ENCODE results near the gene NUBPL.
"Not testable (repeated sequence)": the region's sequence is repeated elsewhere in the genome, so short reads cannot be mapped to it uniquely, and the experiment has no call there.

NUBPL gene

DNA sequence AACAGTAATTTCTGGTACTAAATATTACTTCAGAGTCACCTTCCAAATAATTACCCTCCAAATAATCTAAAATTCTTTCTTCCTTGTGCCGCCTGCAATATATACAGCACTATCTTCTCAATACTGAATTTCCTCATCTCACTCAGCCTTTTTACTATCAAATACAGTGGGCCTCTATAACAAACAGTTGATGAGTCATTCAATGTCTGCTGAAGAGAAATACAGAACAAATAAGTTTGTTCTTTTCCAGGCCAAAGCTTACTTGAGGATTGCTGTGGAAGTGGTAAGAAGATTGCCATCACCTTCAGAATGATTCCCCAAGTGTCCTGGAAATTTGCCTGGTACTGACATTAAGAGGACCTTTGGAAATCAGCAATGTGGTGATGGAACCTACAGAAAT, 297.7 kb downstream of the NUBPL start:
- DNase-seq (ENCODE audit: low read depth) = no peak
- no peak overlapping the region for H3K4me3 ChIP-seq (ENCODE audit: low read depth, low read length)
- TF ChIP-seq, protein P1, sequence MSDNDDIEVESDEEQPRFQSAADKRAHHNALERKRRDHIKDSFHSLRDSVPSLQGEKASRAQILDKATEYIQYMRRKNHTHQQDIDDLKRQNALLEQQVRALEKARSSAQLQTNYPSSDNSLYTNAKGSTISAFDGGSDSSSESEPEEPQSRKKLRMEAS (IDR thresholded peaks at IDR 0.05; ENCODE audit: low read depth, low read length) = no peak
- TF ChIP-seq, protein P2, sequence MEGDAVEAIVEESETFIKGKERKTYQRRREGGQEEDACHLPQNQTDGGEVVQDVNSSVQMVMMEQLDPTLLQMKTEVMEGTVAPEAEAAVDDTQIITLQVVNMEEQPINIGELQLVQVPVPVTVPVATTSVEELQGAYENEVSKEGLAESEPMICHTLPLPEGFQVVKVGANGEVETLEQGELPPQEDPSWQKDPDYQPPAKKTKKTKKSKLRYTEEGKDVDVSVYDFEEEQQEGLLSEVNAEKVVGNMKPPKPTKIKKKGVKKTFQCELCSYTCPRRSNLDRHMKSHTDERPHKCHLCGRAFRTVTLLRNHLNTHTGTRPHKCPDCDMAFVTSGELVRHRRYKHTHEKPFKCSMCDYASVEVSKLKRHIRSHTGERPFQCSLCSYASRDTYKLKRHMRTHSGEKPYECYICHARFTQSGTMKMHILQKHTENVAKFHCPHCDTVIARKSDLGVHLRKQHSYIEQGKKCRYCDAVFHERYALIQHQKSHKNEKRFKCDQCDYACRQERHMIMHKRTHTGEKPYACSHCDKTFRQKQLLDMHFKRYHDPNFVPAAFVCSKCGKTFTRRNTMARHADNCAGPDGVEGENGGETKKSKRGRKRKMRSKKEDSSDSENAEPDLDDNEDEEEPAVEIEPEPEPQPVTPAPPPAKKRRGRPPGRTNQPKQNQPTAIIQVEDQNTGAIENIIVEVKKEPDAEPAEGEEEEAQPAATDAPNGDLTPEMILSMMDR (IDR thresholded peaks at IDR 0.05; ENCODE audit: low read depth, low read length) = no peak

DNA sequence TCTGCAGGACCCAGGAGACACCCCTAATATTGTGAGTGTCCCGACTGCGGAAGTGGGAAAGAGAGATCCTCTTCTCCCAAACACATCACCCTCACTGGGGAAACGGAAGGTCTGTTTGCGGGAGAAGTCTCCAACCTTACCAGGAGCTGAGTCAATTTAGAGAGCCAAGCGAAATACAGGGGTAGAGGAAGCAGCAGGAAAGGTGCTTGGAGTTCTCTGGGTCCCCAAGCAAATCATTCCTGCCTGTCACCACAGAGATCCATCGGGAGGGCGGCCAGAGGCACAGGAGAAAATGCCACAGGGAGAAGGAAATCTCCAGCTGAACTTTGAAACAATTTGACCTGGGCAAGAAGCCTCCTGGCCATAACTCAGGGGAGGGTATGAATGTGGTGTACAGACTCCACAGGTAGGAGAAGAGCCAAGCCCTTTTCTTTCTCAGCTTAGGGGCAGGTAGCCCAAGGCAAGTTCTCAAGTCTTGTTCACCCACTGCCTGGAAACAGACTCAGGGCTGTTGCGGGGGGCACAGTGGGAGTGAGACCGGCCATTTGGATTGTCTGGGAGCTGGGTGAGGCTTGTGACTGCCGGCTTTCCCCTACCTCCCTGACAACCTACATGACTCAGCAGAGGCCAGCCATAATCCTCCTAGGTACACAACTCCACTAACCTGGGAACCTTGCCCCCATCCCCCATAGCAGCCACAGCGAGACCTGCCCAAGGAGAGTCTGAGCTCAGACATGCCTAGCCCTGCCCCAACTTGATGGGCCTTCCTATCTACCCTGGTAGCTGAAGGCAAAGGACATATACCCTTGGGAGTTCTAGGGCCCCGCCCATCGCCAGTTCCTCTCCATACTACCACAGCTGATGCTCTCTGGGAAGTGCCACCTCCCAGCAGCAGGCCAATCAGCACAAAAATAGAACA, 304.0 kb downstream of the NUBPL start:
- no peak overlapping the region for H3K4me3 ChIP-seq (ENCODE audit: low read depth, low read length)
- TF ChIP-seq, protein P2 (IDR thresholded peaks at IDR 0.05; ENCODE audit: low read depth, low read length) = no peak
- DNase-seq (ENCODE audit: low read depth) = no peak

DNA sequence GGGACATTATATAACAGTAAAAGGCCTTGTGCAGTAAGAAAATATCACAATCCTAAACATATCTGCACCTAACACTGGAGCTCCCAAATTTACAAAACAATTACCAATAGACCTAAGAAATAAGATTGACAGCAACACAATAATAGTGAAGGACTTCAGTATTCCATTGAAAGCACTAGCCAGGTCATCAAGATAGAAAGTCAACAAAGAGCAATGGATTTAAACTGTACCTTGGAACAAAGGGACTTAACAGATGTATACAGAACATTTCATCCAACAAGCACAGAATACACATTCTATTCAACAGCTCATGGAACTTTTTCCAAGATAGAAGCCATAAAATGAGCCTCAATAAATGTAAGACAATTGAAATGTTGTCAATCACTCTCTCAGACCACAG, 306.4 kb downstream of the NUBPL start:
- H3K4me3 ChIP-seq (ENCODE audit: low read depth, low read length) = no peak overlapping the region
- DNase-seq (ENCODE audit: low read depth) = no peak
- TF ChIP-seq, protein P2 (IDR thresholded peaks at IDR 0.05; ENCODE audit: low read depth, low read length) = no peak
- TF ChIP-seq POLR2A (IDR thresholded peaks at IDR 0.05; ENCODE audit: extremely low read depth, insufficient read length) (no peak), MYC (IDR thresholded peaks at IDR 0.05; ENCODE audit: low read depth, low read length) (no peak)
- TF ChIP-seq, protein P1 (IDR thresholded peaks at IDR 0.05; ENCODE audit: low read depth, low read length) = no peak

DNA sequence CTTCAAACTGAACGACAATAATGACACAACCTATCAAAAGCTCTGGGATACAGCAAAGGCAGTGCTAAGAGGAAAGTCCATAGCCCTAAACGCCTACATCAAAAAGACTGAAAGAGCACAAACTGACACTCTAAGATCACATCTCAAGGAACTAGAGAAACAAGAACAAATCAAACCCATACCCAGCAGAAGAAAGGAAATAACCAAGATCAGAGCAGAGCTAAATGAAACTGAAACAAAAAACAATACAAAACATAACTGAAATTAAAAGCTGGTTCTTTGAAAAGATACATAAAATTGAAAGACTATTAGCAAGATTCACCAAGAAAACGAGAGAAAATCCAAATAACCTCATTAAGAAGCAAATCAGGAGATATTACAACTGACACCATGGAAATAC, 306.9 kb downstream of the NUBPL start:
- H3K4me3 ChIP-seq (ENCODE audit: low read depth, low read length); DNase-seq (ENCODE audit: low read depth): not testable (repeated sequence)

DNA sequence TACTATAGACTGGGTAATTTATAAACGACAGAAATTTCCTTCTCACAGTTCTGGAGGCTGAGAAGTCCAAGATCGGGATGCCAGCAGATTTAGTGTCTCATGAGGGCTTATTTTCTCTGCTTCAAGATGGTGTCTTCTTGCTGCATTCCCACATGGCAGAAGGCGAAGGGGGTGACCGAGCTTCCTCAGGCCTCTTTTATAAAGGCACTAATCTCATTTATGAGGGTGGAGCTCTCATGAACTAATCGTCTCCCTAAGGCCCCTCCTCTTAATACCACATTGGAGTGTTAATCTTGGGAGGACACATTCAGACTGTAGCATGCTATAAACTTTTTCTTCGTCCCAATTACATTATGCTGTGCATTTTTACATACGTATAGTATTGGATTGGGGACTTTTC, 315.5 kb downstream of the NUBPL start:
- no peak for DNase-seq (ENCODE audit: low read depth)
- H3K4me3 ChIP-seq (ENCODE audit: low read depth, low read length) = no peak overlapping the region
- TF ChIP-seq POLR2A (IDR thresholded peaks at IDR 0.05; ENCODE audit: extremely low read depth, insufficient read length) = no peak
- TF ChIP-seq, protein P2 (IDR thresholded peaks at IDR 0.05; ENCODE audit: low read depth, low read length) = no peak
- TF ChIP-seq, protein P1 (IDR thresholded peaks at IDR 0.05; ENCODE audit: low read depth, low read length) = no peak
- no peak for TF ChIP-seq MYC (IDR thresholded peaks at IDR 0.05; ENCODE audit: low read depth, low read length)

DNA sequence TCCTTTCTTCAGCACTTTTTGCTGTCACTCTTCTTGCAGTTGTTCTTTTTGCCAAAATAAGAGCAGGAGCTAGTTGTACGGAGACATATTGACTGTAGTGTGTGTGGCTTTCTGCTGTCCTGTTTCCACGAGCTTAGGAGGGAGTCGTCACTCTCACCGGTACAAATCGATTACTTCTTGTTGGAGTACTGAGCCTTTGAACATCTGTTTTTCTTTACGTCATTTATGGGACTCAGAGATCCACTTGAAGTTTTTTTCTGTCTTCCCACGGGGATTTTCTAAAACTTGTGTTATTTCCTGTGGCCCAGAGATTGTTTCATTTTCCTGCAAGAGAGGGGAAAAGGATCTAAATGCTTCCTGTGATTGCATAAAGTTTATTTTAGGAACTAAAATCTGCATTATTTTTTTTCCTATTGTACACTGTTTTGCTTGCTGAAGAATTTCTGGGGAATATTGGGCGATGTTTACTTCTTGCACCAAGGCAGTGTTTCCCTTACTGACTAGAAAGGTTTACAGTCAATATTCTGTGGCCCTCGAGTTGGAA, 316.1 kb downstream of the NUBPL start:
- H3K4me3 ChIP-seq (ENCODE audit: low read depth, low read length) = no peak overlapping the region
- DNase-seq (ENCODE audit: low read depth) = no peak
- TF ChIP-seq POLR2A (IDR thresholded peaks at IDR 0.05; ENCODE audit: extremely low read depth, insufficient read length) = no peak
- no peak for TF ChIP-seq MYC (IDR thresholded peaks at IDR 0.05; ENCODE audit: low read depth, low read length)
- TF ChIP-seq, protein P1 (IDR thresholded peaks at IDR 0.05; ENCODE audit: low read depth, low read length) = no peak
- TF ChIP-seq, protein P2 (IDR thresholded peaks at IDR 0.05; ENCODE audit: low read depth, low read length) = no peak
